ENCODE measurements around the gene SOX13. TPM values are rescaled to one million over a fixed set of nuclear protein-coding genes. Genes with fewer than 3 reads are reported as not detected.

The SOX13 gene
- total and polyA plus RNA-seq, 3 experiments from 2014 or later, result 3.1 to 5.5 (median 3.1) TPM

DNA sequence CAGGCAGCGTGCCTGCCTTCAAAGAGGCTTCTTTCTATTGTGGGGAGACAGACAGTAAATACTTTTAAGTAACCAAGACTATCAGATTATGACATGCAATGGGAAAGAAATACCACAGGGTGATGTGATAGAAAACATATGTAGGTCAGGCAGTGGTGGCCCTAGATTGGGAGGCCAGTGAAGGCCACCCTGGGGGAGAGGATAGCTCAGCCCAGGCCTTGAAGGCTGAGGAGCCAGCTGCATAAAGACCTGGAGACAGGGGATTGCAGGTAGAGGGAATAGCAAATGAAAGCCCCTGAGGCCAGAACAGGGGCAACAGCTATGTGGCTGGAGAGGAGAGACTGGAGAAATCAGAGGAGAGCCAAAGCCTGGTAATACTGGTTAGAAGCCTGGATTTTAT is 4.0 kb downstream of the SOX13 start:
- peaks cover 30 to 43% (median 30%) of the 10 kb centered on the region in 3 donors for H3K4me1 Mint-ChIP-seq
- H3K4me3 Mint-ChIP-seq, result peak overlapping the region in 1 of 7 donors; percentile 0
- CTCF ChIA-PET, result no interaction called here

GRCh38 chr1:204077979-204078696 is 5.2 kb downstream of the SOX13 start:
- H3K27me3 ChIP-seq (ENCODE audit: insufficient read depth, low read length, poor library complexity, severe bottlenecking), result peaks cover 14% of the 10 kb centered on the region
- DNase-seq, result no peak
- Mint-ChIP-seq H3K9me3 (no peaks in the 10 kb centered on the region), H3K4me3 (peak overlapping the region in 2 of 7 donors; percentile 11 to 24), H3K27ac (peak overlapping the region in 2 of 8 donors; percentile 11 to 61), H3K27me3 (peaks cover 16 to 44% of the 10 kb centered on the region in 2 donors), H3K36me3 (peaks cover 0 to 3% (median 0%) of the 10 kb centered on the region in 3 donors), H3K4me1 (peaks cover 29 to 40% (median 33%) of the 10 kb centered on the region in 3 donors)
- ChIA-PET CTCF (no interaction called here), POLR2A (no interaction called here)
- no peak overlapping the region for H3K27ac ChIP-seq (ENCODE audit: low read depth, low read length)
- peaks cover 12% of the 10 kb centered on the region for H3K4me1 ChIP-seq (ENCODE audit: insufficient read depth, low read length)
- H3K4me3 ChIP-seq (ENCODE audit: low read length), result no peak overlapping the region
- H3K9me3 ChIP-seq (ENCODE audit: low read length), result no peaks in the 10 kb centered on the region
- no peaks in the 10 kb centered on the region for H3K36me3 ChIP-seq (ENCODE audit: insufficient read depth, low read length)

More for the DNA sequence above, 4.0 kb downstream of the SOX13 start:
- no peak overlapping the region for H3K27ac ChIP-seq (ENCODE audit: low read depth, low read length)
- no peak overlapping the region for H3K4me3 ChIP-seq (ENCODE audit: low read length)
- POLR2A ChIA-PET, result no interaction called here
- Mint-ChIP-seq H3K36me3 (peaks cover 0 to 3% (median 0%) of the 10 kb centered on the region in 3 donors), H3K27ac (peak overlapping the region in 4 of 8 donors; percentile 2 to 77 (median 48)), H3K9me3 (no peaks in the 10 kb centered on the region), H3K27me3 (peaks cover 18 to 48% of the 10 kb centered on the region in 2 donors)
- H3K4me1 ChIP-seq (ENCODE audit: insufficient read depth, low read length), result peaks cover 12% of the 10 kb centered on the region
- no peaks in the 10 kb centered on the region for H3K9me3 ChIP-seq (ENCODE audit: low read length)
- no peak for DNase-seq
- peaks cover 14% of the 10 kb centered on the region for H3K27me3 ChIP-seq (ENCODE audit: insufficient read depth, low read length, poor library complexity, severe bottlenecking)
- H3K36me3 ChIP-seq (ENCODE audit: insufficient read depth, low read length), result no peaks in the 10 kb centered on the region

DNA sequence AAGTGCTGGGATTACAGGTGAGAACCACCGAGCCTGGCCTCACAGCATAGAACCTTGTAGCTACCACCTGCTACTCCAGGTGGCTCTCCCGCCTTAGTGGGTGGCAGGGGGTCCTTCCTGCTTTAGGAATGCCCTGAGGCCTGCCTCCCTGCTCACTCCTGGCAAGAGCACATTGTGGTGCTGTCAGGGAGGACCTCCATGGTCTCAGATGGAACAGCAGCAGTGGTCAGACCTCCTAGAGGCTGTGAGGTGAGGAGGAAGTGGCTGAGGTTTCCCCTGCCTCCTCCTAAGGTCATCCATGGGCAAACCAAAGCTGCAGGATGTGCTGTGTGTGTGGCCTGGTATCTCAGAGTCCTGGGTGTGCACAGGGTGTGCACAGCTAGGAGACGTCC is 6.7 kb downstream of the SOX13 start:
- no peak overlapping the region for H3K4me3 Mint-ChIP-seq
- H3K27ac ChIP-seq (ENCODE audit: low read depth, low read length), result no peak overlapping the region
- H3K27me3 ChIP-seq (ENCODE audit: insufficient read depth, low read length, poor library complexity, severe bottlenecking), result peaks cover 14% of the 10 kb centered on the region
- ChIA-PET CTCF (no interaction called here), POLR2A (no interaction called here)
- no peak overlapping the region for H3K4me3 ChIP-seq (ENCODE audit: low read length)
- peak overlapping the region in 3 of 8 donors; percentile 55 to 90 (median 73) for H3K27ac Mint-ChIP-seq
- H3K4me1 Mint-ChIP-seq, result peaks cover 32 to 38% (median 38%) of the 10 kb centered on the region in 3 donors
- H3K27me3 Mint-ChIP-seq, result peaks cover 13 to 37% of the 10 kb centered on the region in 2 donors
- H3K9me3 Mint-ChIP-seq, result no peaks in the 10 kb centered on the region
- DNase-seq, result no peak
- H3K9me3 ChIP-seq (ENCODE audit: low read length), result no peaks in the 10 kb centered on the region
- H3K4me1 ChIP-seq (ENCODE audit: insufficient read depth, low read length), result peaks cover 10% of the 10 kb centered on the region
- no peaks in the 10 kb centered on the region for H3K36me3 ChIP-seq (ENCODE audit: insufficient read depth, low read length)
- H3K36me3 Mint-ChIP-seq, result no peaks in the 10 kb centered on the region

GRCh38 chr1:204080163-204080903 is 7.4 kb downstream of the SOX13 start:
- Histone ChIP-seq H3K27me3 (ENCODE audit: insufficient read depth, low read length, poor library complexity, severe bottlenecking) (peaks cover 8% of the 10 kb centered on the region), H3K4me1 (ENCODE audit: insufficient read depth, low read length) (peaks cover 3% of the 10 kb centered on the region), H3K27ac (ENCODE audit: low read depth, low read length) (no peak overlapping the region), H3K9me3 (ENCODE audit: low read length) (no peaks in the 10 kb centered on the region), H3K36me3 (ENCODE audit: insufficient read depth, low read length) (no peaks in the 10 kb centered on the region), H3K4me3 (ENCODE audit: low read length) (no peak overlapping the region)
- Mint-ChIP-seq H3K4me1 (peaks cover 32 to 39% (median 34%) of the 10 kb centered on the region in 3 donors), H3K27me3 (peaks cover 13 to 30% of the 10 kb centered on the region in 2 donors), H3K36me3 (no peaks in the 10 kb centered on the region), H3K27ac (peak overlapping the region in 2 of 8 donors; percentile 73 to 90), H3K9me3 (no peaks in the 10 kb centered on the region), H3K4me3 (peak overlapping the region in 1 of 7 donors; percentile 46)
- no peak for DNase-seq
- POLR2A ChIA-PET, result no interaction called here
- CTCF ChIA-PET, result no interaction called here

DNA sequence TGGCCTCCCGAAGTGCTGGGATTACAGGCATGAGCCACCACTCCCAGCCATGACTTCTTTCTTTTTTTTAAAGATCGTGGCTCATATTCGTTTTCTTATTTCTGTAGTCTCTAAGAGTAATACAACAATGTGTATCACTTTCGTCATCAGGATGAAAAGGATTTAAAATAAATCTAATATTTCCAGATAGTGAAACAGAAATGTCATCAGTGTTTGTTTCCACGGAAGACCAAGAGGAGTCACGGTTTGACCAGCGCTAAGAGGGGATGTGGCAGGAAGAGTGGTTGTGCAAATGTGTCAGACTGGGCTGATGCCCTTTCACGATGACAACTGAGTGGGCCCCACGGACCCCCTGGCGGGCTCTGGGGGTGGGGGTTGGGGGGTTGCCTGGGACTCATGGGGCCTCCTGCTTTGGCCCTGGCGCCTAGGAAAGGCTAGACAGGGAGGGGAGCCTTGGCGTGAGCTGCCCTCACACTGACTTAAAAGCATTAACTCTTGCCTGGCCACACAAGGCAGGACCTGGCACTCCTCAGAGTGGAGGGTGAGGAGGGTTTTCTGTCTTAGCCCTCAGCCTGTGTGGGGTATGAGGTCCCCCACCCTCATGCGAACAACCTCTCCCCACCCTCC is 8.4 kb downstream of the SOX13 start:
- no peak for DNase-seq
- Histone ChIP-seq H3K36me3 (ENCODE audit: insufficient read depth, low read length) (no peaks in the 10 kb centered on the region), H3K27me3 (ENCODE audit: insufficient read depth, low read length, poor library complexity, severe bottlenecking) (no peaks in the 10 kb centered on the region), H3K4me3 (ENCODE audit: low read length) (no peak overlapping the region), H3K27ac (ENCODE audit: low read depth, low read length) (no peak overlapping the region), H3K9me3 (ENCODE audit: low read length) (no peaks in the 10 kb centered on the region), H3K4me1 (ENCODE audit: insufficient read depth, low read length) (no peaks in the 10 kb centered on the region)
- peaks cover 25 to 31% (median 27%) of the 10 kb centered on the region in 3 donors for H3K4me1 Mint-ChIP-seq
- H3K27ac Mint-ChIP-seq, result peak overlapping the region in 1 of 8 donors; percentile 37
- CTCF ChIA-PET, result no interaction called here
- H3K4me3 Mint-ChIP-seq, result peak overlapping the region in 1 of 7 donors; percentile 44
- H3K9me3 Mint-ChIP-seq, result no peaks in the 10 kb centered on the region
- no peaks in the 10 kb centered on the region for H3K36me3 Mint-ChIP-seq
- peaks cover 8 to 21% of the 10 kb centered on the region in 2 donors for H3K27me3 Mint-ChIP-seq
- POLR2A ChIA-PET, result no interaction called here

DNA sequence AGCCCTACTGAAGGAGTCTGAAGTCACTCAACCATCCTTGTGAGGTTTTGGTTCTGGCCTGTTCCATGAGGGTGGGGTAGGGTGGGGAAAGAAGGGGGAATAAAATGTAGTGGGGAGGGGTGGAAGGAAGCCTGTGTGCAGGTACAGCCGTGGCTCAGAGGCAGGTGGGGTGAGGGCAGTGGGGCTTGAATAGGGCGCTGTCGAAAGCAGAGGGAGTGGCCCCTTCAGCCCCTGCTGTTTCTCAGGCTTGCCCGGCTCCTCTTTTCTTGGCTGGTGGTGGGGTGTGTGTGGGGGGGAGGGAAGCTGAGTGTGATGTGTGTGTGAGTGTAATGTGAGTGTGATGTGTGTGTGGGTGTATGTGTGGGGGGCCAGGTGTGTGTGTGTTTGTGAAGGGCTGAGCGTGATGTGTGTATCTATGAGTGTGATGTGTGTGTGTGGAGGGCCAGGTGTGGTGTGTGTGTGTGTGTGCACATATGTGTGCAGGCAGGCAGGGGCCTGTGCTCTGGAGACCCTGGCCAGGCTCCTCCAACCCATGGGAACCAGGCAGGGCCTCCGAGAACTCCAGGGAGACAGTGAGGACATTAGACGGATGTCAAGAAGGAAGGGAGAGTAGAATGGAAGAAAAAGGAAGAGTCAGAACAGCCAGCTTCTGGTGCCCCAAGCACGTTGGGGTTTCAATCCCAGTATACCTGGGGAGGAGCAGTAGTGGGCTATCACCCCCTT is 9.0 kb downstream of the SOX13 start:
- CTCF ChIA-PET, result no interaction called here

DNA sequence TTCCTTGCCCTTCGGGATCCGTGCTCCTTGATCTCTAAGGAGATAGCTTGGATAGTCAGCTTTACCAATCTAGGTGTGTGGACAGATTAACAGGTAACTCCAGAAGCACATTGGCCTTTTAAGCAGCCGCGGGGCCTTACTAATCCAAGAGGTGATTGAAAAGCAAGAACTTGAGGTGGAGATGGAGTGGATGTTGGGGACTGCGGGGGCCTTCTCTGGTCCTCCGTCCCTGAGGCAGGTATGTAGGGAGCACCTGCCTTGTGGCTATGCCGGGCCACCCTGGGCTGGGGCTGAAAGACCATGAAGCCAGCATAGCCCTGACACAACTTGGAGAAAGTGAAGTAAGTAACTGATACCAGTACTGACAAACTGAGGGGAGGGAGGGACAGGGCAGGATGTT is 10.6 kb downstream of the SOX13 start:
- Mint-ChIP-seq H3K27me3 (peaks cover 5 to 6% of the 10 kb centered on the region in 2 donors), H3K4me3 (no peak overlapping the region), H3K4me1 (peaks cover 25 to 28% (median 28%) of the 10 kb centered on the region in 3 donors), H3K27ac (peak overlapping the region in 3 of 8 donors; percentile 19 to 71 (median 67)), H3K36me3 (no peaks in the 10 kb centered on the region), H3K9me3 (no peaks in the 10 kb centered on the region)
- no peaks in the 10 kb centered on the region for H3K4me1 ChIP-seq (ENCODE audit: insufficient read depth, low read length)
- ChIA-PET CTCF (no interaction called here), POLR2A (no interaction called here)
- H3K27ac ChIP-seq (ENCODE audit: low read depth, low read length), result no peak overlapping the region
- no peaks in the 10 kb centered on the region for H3K27me3 ChIP-seq (ENCODE audit: insufficient read depth, low read length, poor library complexity, severe bottlenecking)
- DNase-seq, result peak in 1 of 5 donors; percentile 23
- H3K36me3 ChIP-seq (ENCODE audit: insufficient read depth, low read length), result no peaks in the 10 kb centered on the region
- no peak overlapping the region for H3K4me3 ChIP-seq (ENCODE audit: low read length)
- H3K9me3 ChIP-seq (ENCODE audit: low read length), result no peaks in the 10 kb centered on the region

More for the DNA sequence above, 9.0 kb downstream of the SOX13 start:
- Mint-ChIP-seq H3K4me3 (no peak overlapping the region), H3K36me3 (no peaks in the 10 kb centered on the region), H3K27me3 (peaks cover 8 to 19% of the 10 kb centered on the region in 2 donors), H3K9me3 (no peaks in the 10 kb centered on the region), H3K27ac (peak overlapping the region in 5 of 8 donors; percentile 26 to 86 (median 57)), H3K4me1 (peaks cover 22 to 26% (median 22%) of the 10 kb centered on the region in 3 donors)
- no peaks in the 10 kb centered on the region for H3K36me3 ChIP-seq (ENCODE audit: insufficient read depth, low read length)
- no peak for DNase-seq
- no peaks in the 10 kb centered on the region for H3K27me3 ChIP-seq (ENCODE audit: insufficient read depth, low read length, poor library complexity, severe bottlenecking)
- H3K4me1 ChIP-seq (ENCODE audit: insufficient read depth, low read length), result no peaks in the 10 kb centered on the region
- POLR2A ChIA-PET, result no interaction called here
- H3K27ac ChIP-seq (ENCODE audit: low read depth, low read length), result no peak overlapping the region
- H3K4me3 ChIP-seq (ENCODE audit: low read length), result no peak overlapping the region
- no peaks in the 10 kb centered on the region for H3K9me3 ChIP-seq (ENCODE audit: low read length)
